Endodermal cell (in vitro differentiated cells): ENCODE measurements around the gene GATD1. TPM values are rescaled to one million over a fixed set of nuclear protein-coding genes. Genes with fewer than 3 reads are reported as not detected.

Experiments
- DNase-seq: peaks from one replicate; pipeline ENCODE4 v3.0.0-alpha.2; 2017
- H3K27ac ChIP-seq: 2 replicates; pipeline ENCODE4 v1.5.1; 2013; ENCODE audit warnings: mild to moderate bottlenecking, low read depth, low read length, moderate library complexity
- H3K27me3 ChIP-seq: 2 replicates; pipeline ENCODE4 v1.6.1; 2013; ENCODE audit warnings: mild to moderate bottlenecking, low read length, moderate library complexity; ENCODE audit not compliant: insufficient read depth, control insufficient read depth, poor library complexity, severe bottlenecking
- H3K36me3 ChIP-seq: 2 replicates; pipeline ENCODE4 v1.7.0; 2013; ENCODE audit warnings: mild to moderate bottlenecking, low read length, moderate library complexity; ENCODE audit not compliant: control insufficient read depth, insufficient read depth
- H3K4me1 ChIP-seq: one replicate; pipeline ENCODE4 v1.7.0; 2013; ENCODE audit warnings: low read length; ENCODE audit not compliant: control insufficient read depth, insufficient read depth
- H3K4me3 ChIP-seq: 2 replicates; pipeline ENCODE4 v1.5.1; 2013; ENCODE audit warnings: mild to moderate bottlenecking, low read length, moderate library complexity
- H3K9ac ChIP-seq: 2 replicates; pipeline ENCODE4 v1.6.1; 2013; ENCODE audit warnings: mild to moderate bottlenecking, low read length, moderate library complexity; ENCODE audit not compliant: poor library complexity, severe bottlenecking; ENCODE audit errors: extremely low read depth
- H3K9me3 ChIP-seq: 2 replicates; pipeline ENCODE4 v1.6.1; 2013; ENCODE audit warnings: mild to moderate bottlenecking, low read length, moderate library complexity; ENCODE audit not compliant: control insufficient read depth
- H3K27ac Mint-ChIP-seq: 2 replicates; pipeline ENCODE4 v1.8.0; 2020; ENCODE audit warnings: mixed read lengths
- H3K27me3 Mint-ChIP-seq: 2 replicates; pipeline ENCODE4 v1.8.0; 2021; ENCODE audit warnings: mild to moderate bottlenecking, mixed read lengths; ENCODE audit not compliant: insufficient read depth
- H3K36me3 Mint-ChIP-seq: 2 replicates; pipeline ENCODE4 v1.8.0; 2020; ENCODE audit warnings: low read depth, mixed read lengths
- H3K4me1 Mint-ChIP-seq: 2 replicates; pipeline ENCODE4 v1.8.0; 2020; ENCODE audit warnings: mixed read lengths
- H3K4me3 Mint-ChIP-seq: 2 replicates; pipeline ENCODE4 v1.8.0; 2020; ENCODE audit warnings: mild to moderate bottlenecking, moderate library complexity, mixed read lengths
- H3K9me3 Mint-ChIP-seq: 2 replicates; pipeline ENCODE4 v1.8.0; 2020; ENCODE audit warnings: mild to moderate bottlenecking, mixed read lengths
- WGBS, 2 experiments: methylation state at CpG; one replicate each; pipeline versions ENCODE4 v1.1.5 to v1.1.7; 2013; ENCODE audit warnings: missing lambda C conversion rate in 2 of 2, mixed read lengths in 1 of 2; ENCODE audit not compliant: insufficient coverage in 1 of 2, insufficient read length in 1 of 2; 5-methylcytosine and 5-hydroxymethylcytosine counted together
- total RNA-seq, 2 donors: library from RNA; stranded (reverse); fragmentation: NEBNext Ultra II Directional in 1 of 2; extraction: Animal tissue kit (Norgen Biotek cat#: 25700) in 1 of 2; gene quantifications; 2 replicates in 1 of 2; 3 replicates in 1 of 2; pipeline ENCODE4 v1.2.1, GENCODE V29; 2021
- TF ChIP-seq, protein P1 (sequence below): fragments of 200-600 bp; sonication (generic); conservative IDR thresholded peaks from 2 replicates; pipeline ENCODE4 v1.5.0; 2021; ENCODE audit warnings: antibody characterized with exemption, mild to moderate bottlenecking

Gene GATD1
- total RNA-seq, 2 donors from 2014 or later, result 57.2 to 63.2 TPM

DNA sequence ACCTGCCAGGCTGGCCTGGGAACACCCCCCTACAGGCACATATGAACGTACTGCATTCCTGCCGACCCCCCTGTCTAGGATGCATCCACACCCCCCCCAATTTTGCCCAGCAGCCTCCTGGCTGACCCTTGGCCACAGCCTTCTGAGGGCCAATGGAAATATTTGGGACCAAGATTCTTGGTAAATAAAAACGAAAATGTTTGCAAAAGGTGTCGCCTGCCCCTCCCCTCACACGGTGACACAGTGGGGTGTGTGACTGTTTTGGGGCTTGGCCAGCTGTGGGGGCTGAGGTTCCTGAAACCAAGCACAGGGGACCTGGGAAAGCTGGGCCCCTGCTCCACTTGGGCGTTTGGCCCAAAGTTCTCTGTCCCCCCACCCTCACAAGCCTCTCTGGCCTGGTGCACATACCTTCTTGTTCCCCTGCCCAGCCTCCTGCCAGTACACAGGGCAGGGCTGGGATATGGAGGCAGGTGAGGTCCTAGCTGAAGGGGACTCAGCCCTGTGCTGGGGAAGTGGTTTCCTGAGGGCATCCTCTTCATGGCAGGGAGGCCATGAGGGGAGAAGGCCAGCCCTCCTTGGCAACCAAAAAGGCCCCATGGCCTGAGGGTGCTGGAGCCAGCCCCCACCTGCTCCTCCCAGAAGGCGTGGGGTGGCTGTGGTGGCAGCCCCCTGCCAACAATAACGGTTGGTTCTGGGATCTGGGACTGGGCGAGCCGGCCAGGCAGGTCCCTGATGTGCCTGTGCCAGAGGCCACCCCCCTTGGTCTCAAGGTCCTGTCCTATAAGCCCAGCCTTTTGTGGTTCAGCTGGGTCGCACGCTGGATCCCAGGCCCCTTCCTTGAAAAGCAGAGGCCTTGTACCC is 48.3 kb upstream of the GATD1 start:
- Histone ChIP-seq H3K9ac (no peak overlapping the region), H3K9me3 (no peaks in the 10 kb centered on the region), H3K27ac (no peak overlapping the region), H3K4me1 (peaks cover 7% of the 10 kb centered on the region), H3K36me3 (no peaks in the 10 kb centered on the region), H3K27me3 (peaks cover 49% of the 10 kb centered on the region), H3K4me3 (no peak overlapping the region)
- H3K9me3 Mint-ChIP-seq, result no peaks in the 10 kb centered on the region
- no peak for DNase-seq
- peaks cover 15% of the 10 kb centered on the region for H3K4me1 Mint-ChIP-seq
- no peak overlapping the region for H3K4me3 Mint-ChIP-seq
- TF ChIP-seq, protein P1, sequence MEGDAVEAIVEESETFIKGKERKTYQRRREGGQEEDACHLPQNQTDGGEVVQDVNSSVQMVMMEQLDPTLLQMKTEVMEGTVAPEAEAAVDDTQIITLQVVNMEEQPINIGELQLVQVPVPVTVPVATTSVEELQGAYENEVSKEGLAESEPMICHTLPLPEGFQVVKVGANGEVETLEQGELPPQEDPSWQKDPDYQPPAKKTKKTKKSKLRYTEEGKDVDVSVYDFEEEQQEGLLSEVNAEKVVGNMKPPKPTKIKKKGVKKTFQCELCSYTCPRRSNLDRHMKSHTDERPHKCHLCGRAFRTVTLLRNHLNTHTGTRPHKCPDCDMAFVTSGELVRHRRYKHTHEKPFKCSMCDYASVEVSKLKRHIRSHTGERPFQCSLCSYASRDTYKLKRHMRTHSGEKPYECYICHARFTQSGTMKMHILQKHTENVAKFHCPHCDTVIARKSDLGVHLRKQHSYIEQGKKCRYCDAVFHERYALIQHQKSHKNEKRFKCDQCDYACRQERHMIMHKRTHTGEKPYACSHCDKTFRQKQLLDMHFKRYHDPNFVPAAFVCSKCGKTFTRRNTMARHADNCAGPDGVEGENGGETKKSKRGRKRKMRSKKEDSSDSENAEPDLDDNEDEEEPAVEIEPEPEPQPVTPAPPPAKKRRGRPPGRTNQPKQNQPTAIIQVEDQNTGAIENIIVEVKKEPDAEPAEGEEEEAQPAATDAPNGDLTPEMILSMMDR, result no peak
- peaks cover 32% of the 10 kb centered on the region for H3K27me3 Mint-ChIP-seq
- 91 to 94% methylated on average over 7 to 12 of the region's 12 CpGs for WGBS, 2 experiments
- peaks cover 13% of the 10 kb centered on the region for H3K36me3 Mint-ChIP-seq
- no peak overlapping the region for H3K27ac Mint-ChIP-seq

DNA sequence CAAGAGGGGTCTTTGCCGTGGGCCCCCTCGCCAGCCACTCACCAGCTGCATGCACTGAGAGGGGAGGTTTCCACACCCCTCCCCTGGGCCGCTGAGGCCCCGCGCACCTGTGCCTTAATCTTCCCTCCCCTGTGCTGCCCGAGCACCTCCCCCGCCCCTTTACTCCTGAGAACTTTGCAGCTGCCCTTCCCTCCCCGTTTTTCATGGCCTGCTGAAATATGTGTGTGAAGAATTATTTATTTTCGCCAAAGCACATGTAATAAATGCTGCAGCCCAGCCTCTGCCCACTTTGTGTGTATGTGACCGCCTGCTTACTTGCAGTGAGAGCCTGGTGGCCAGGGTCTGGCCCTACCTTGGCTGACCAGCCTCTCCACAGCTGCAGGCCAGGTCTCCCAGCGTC is 47.7 kb upstream of the GATD1 start:
- Histone ChIP-seq H3K4me3 (no peak overlapping the region), H3K27ac (no peak overlapping the region), H3K27me3 (peaks cover 45% of the 10 kb centered on the region), H3K9ac (no peak overlapping the region), H3K36me3 (no peaks in the 10 kb centered on the region), H3K4me1 (peaks cover 7% of the 10 kb centered on the region), H3K9me3 (no peaks in the 10 kb centered on the region)
- Mint-ChIP-seq H3K36me3 (peaks cover 13% of the 10 kb centered on the region), H3K9me3 (no peaks in the 10 kb centered on the region), H3K4me1 (peaks cover 15% of the 10 kb centered on the region), H3K27me3 (peaks cover 26% of the 10 kb centered on the region), H3K4me3 (no peak overlapping the region), H3K27ac (no peak overlapping the region)
- DNase-seq, result no peak
- WGBS, 2 experiments, result 94% methylated on average over 2 to 11 of the region's 11 CpGs
- TF ChIP-seq, protein P1, result no peak

DNA sequence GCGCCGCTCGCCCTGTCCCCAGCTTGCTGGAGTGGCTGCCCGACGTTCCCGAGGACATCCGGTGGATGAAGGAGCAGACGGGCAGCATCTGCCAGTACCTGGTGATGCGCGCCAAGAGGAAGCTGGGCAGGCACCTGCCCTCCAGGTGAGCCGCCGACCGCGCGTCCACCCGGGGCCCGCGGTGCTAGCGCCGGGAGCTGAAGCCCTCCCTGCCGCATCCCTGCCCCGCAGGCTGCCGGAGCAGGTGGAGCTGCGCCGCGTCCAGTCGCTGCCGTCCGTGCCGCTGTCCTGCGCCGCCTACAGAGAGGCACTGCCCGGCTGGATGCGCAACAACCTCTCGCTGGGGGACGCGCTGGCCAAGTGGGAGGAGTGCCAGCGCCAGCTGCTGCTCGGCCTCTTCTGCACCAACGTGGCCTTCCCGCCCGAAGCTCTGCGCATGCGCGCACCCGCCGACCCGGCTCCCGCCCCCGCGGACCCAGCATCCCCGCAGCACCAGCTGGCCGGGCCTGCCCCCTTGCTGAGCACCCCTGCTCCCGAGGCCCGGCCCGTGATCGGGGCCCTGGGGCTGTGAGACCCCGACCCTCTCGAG is 47.1 kb upstream of the GATD1 start:
- 95 to 96% methylated on average over 38 to 59 of the region's 59 CpGs for WGBS, 2 experiments
- Histone ChIP-seq H3K27ac (no peak overlapping the region), H3K36me3 (no peaks in the 10 kb centered on the region), H3K4me3 (no peak overlapping the region), H3K9me3 (no peaks in the 10 kb centered on the region), H3K9ac (no peak overlapping the region), H3K4me1 (peaks cover 4% of the 10 kb centered on the region), H3K27me3 (peaks cover 39% of the 10 kb centered on the region)
- Mint-ChIP-seq H3K4me1 (peaks cover 15% of the 10 kb centered on the region), H3K36me3 (peaks cover 13% of the 10 kb centered on the region), H3K27ac (no peak overlapping the region), H3K9me3 (no peaks in the 10 kb centered on the region), H3K4me3 (no peak overlapping the region), H3K27me3 (peaks cover 22% of the 10 kb centered on the region)
- TF ChIP-seq, protein P1, result no peak
- no peak for DNase-seq
